Activated B cell treated with CpG ODN at 0.5 μM for 24 hours (primary cell): ENCODE data around the gene BLM. TPM values are rescaled to one million over a fixed set of nuclear protein-coding genes. Genes with fewer than 3 reads are reported as not detected.

Experiments
- ATAC-seq: fragments of 200-7000 bp; cut with Tn5 transposase; one replicate; pipeline ENCODE4 v1.10.0; 2021; ENCODE audit warnings: low read depth, mild to moderate bottlenecking, moderate library complexity
- CTCF ChIA-PET: fragments of 350-600 bp; sonication (Branson Sonifier 250); formaldehyde crosslinking; loops from one replicate; lab custom pipeline; 2021; ENCODE audit warnings: antibody characterized with exemption; lab: Charles Lee
- POLR2A ChIA-PET: fragments of 350-600 bp; sonication (Branson Sonifier 250); formaldehyde crosslinking; loops from one replicate; lab custom pipeline; 2021; ENCODE audit warnings: antibody characterized with exemption; lab: Charles Lee
- DNase-seq: peaks from one replicate; pipeline ENCODE4 v3.0.0; 2022
- H3K27ac Mint-ChIP-seq: one replicate; pipeline ENCODE4 v1.8.0; 2020; ENCODE audit warnings: mixed read lengths
- H3K27me3 Mint-ChIP-seq: one replicate; pipeline ENCODE4 v1.8.0; 2021; ENCODE audit warnings: mixed read lengths
- H3K36me3 Mint-ChIP-seq: one replicate; pipeline ENCODE4 v1.8.0; 2021; ENCODE audit warnings: low read depth, mixed read lengths
- H3K4me1 Mint-ChIP-seq: one replicate; pipeline ENCODE4 v1.8.0; 2021; ENCODE audit warnings: mixed read lengths
- H3K4me3 Mint-ChIP-seq: one replicate; pipeline ENCODE4 v1.8.0; 2020; ENCODE audit warnings: mild to moderate bottlenecking, mixed read lengths
- H3K9me3 Mint-ChIP-seq: one replicate; pipeline ENCODE4 v1.8.0; 2020; ENCODE audit warnings: mixed read lengths
- CTCF ChIP-seq: fragments of 200-600 bp; IDR thresholded peaks from one replicate; pipeline ENCODE4 v1.8.0; 2022; ENCODE audit warnings: antibody characterized with exemption, mild to moderate bottlenecking
- intact Hi-C: fragments of 100-400 bp; cut with micrococcal nuclease; formaldehyde crosslinking; loops from one replicate; pipeline ENCODE4 v1.15.1; 2024
- total RNA-seq: library from RNA; stranded (reverse); gene quantifications from 2 replicates; pipeline ENCODE4 v1.2.3, GENCODE V29; 2022

BLM gene
- total RNA-seq, 1 donor from 2014 or later, result 23.4 TPM

GRCh38 chr15:90681480-90681879, 35.7 kb upstream of the BLM start:
- Mint-ChIP-seq H3K9me3 (no peaks in the 10 kb centered on the region), H3K27me3 (peaks cover 6% of the 10 kb centered on the region), H3K4me1 (peaks cover 30% of the 10 kb centered on the region), H3K27ac (no peak overlapping the region), H3K36me3 (no peaks in the 10 kb centered on the region), H3K4me3 (no peak overlapping the region)
- ChIA-PET CTCF (no interaction called here), POLR2A (interaction anchor here (0.7 to 1.1 kb wide), 3 partner anchors 14 to 122 kb away, joined by 3 to 6 read pairs (median 3); no protein-coding TSS in a partner anchor)
- DNase-seq (no peak), ATAC-seq (no peak)
- intact Hi-C loops, result no loop called here
- TF ChIP-seq CTCF, result no peak

- no peaks in the 10 kb centered on the region for H3K9me3 Mint-ChIP-seq
- H3K4me1 Mint-ChIP-seq, result peaks cover 31% of the 10 kb centered on the region
- intact Hi-C loops, result no loop called here
- ATAC-seq (no peak), DNase-seq (no peak)
- H3K4me3 Mint-ChIP-seq, result no peak overlapping the region
- TF ChIP-seq CTCF, result no peak
- no peaks in the 10 kb centered on the region for H3K36me3 Mint-ChIP-seq
- H3K27ac Mint-ChIP-seq, result no peak overlapping the region
- ChIA-PET CTCF (no interaction called here), POLR2A (interaction anchor here (0.7 kb wide), 1 partner anchor 240 kb away, joined by 5 read pairs; no protein-coding TSS in a partner anchor)
- H3K27me3 Mint-ChIP-seq, result peaks cover 6% of the 10 kb centered on the region
Measured at GRCh38 chr15:90683371-90683770, 33.8 kb upstream of the BLM start.

- TF ChIP-seq CTCF, result no peak
- ATAC-seq (no peak), DNase-seq (no peak)
- no peak overlapping the region for H3K4me3 Mint-ChIP-seq
- H3K4me1 Mint-ChIP-seq, result peaks cover 27% of the 10 kb centered on the region
- CTCF ChIA-PET, result no interaction called here
- no peak overlapping the region for H3K27ac Mint-ChIP-seq
- H3K36me3 Mint-ChIP-seq, result no peaks in the 10 kb centered on the region
- no peaks in the 10 kb centered on the region for H3K9me3 Mint-ChIP-seq
- intact Hi-C loops, result no loop called here
- POLR2A ChIA-PET, result no interaction called here
- H3K27me3 Mint-ChIP-seq, result peaks cover 6% of the 10 kb centered on the region
Measured at GRCh38 chr15:90683876-90684275, 33.3 kb upstream of the BLM start.

- Mint-ChIP-seq H3K4me1 (peaks cover 25% of the 10 kb centered on the region), H3K27ac (no peak overlapping the region), H3K4me3 (no peak overlapping the region), H3K36me3 (no peaks in the 10 kb centered on the region), H3K27me3 (peaks cover 5% of the 10 kb centered on the region), H3K9me3 (no peaks in the 10 kb centered on the region)
- DNase-seq (no peak), ATAC-seq (no peak)
- TF ChIP-seq CTCF, result no peak
- POLR2A ChIA-PET, result no interaction called here
- intact Hi-C loops, result no loop called here
- CTCF ChIA-PET, result no interaction called here
Measured at GRCh38 chr15:90684281-90684680, 32.9 kb upstream of the BLM start.

- Mint-ChIP-seq H3K27ac (peak overlapping the region; percentile 50), H3K36me3 (no peaks in the 10 kb centered on the region), H3K4me1 (peaks cover 25% of the 10 kb centered on the region), H3K9me3 (peaks cover 1% of the 10 kb centered on the region), H3K27me3 (peaks cover 2% of the 10 kb centered on the region), H3K4me3 (no peak overlapping the region)
- intact Hi-C loops, result loop anchor here (1.0 kb wide), 1 partner anchor 21 kb away; no protein-coding TSS in a partner anchor
- DNase-seq, result no peak
- no peak for TF ChIP-seq CTCF
- CTCF ChIA-PET, result interaction anchor here (1.2 to 1.9 kb wide), 4 partner anchors 38 to 366 kb away, joined by 3 to 8 read pairs (median 4); partner anchors contain the start of gene HDDC3
- POLR2A ChIA-PET, result interaction anchor here (0.9 to 1.7 kb wide), 4 partner anchors 19 to 31 kb away, joined by 4 to 6 read pairs (median 5); partner anchors contain the start of gene BLM
- ATAC-seq, result peak; percentile 49
Measured at GRCh38 chr15:90685591-90686434, 31.3 kb upstream of the BLM start.
